ENCODE measurements around the gene SLCO3A1.
A peak's percentile ranks its signal among the peaks of the same experiment; 100 is the strongest.

SLCO3A1 gene

GRCh38 chr15:91855684-91856489 is 2.4 kb downstream of the SLCO3A1 start:
- DNase-seq (ENCODE audit: low spot score), result peak; percentile 65
- CTCF ChIA-PET, result interaction anchor here (0.5 to 4.7 kb wide), 10 partner anchors 8 to 553 kb away, joined by 3 to 31 read pairs (median 4); no protein-coding TSS in a partner anchor
- no peak; the same call in 1 of the 2 replicates for TF ChIP-seq CTCF (conservative IDR thresholded peaks at IDR 0.05; ENCODE audit: low read depth)
- POLR2A ChIA-PET (ENCODE audit: low non-redundant PET), result no interaction called here
- peak overlapping the region; percentile 59 for H3K27ac ChIP-seq

- POLR2A ChIA-PET (ENCODE audit: low non-redundant PET), result no interaction called here
- CTCF ChIA-PET, result no interaction called here
- TF ChIP-seq CTCF (conservative IDR thresholded peaks at IDR 0.05; ENCODE audit: low read depth), result no peak
- no peak for DNase-seq (ENCODE audit: low spot score)
- H3K27ac ChIP-seq, result no peak overlapping the region
Measured at GRCh38 chr15:91857224-91857585, 3.7 kb downstream of the SLCO3A1 start.

GRCh38 chr15:91857772-91858171 is 4.3 kb downstream of the SLCO3A1 start:
- TF ChIP-seq CTCF (conservative IDR thresholded peaks at IDR 0.05; ENCODE audit: low read depth), result no peak
- no peak overlapping the region for H3K27ac ChIP-seq
- ChIA-PET CTCF (no interaction called here), POLR2A (ENCODE audit: low non-redundant PET) (no interaction called here)
- DNase-seq (ENCODE audit: low spot score), result no peak

GRCh38 chr15:91860498-91860897 is 7.0 kb downstream of the SLCO3A1 start:
- no peak overlapping the region for H3K27ac ChIP-seq
- ChIA-PET CTCF (no interaction called here), POLR2A (ENCODE audit: low non-redundant PET) (no interaction called here)
- TF ChIP-seq CTCF (conservative IDR thresholded peaks at IDR 0.05; ENCODE audit: low read depth), result no peak
- DNase-seq (ENCODE audit: low spot score), result no peak

- no peak for DNase-seq (ENCODE audit: low spot score)
Measured at GRCh38 chr15:91861223-91861622, 7.7 kb downstream of the SLCO3A1 start.

More at GRCh38 chr15:91861223-91861622, 7.7 kb downstream of the SLCO3A1 start:
- ChIA-PET CTCF (interaction anchor here (0.6 to 1.8 kb wide), 2 partner anchors 9 to 559 kb away, joined by 3 to 6 read pairs; no protein-coding TSS in a partner anchor), POLR2A (ENCODE audit: low non-redundant PET) (no interaction called here)
- no peak overlapping the region for H3K27ac ChIP-seq
- TF ChIP-seq CTCF (conservative IDR thresholded peaks at IDR 0.05; ENCODE audit: low read depth), result no peak
